B cell (primary cell): ENCODE data around the gene MMAB. TPM values are rescaled to one million over a fixed set of nuclear protein-coding genes. Genes with fewer than 3 reads are reported as not detected.

Experiments used
- ATAC-seq: fragments of 200-7000 bp; cut with Tn5 transposase; one replicate; pipeline ENCODE4 v1.10.0; 2021; ENCODE audit warnings: low read depth, mild to moderate bottlenecking, moderate number of reproducible peaks, moderate library complexity
- CTCF ChIA-PET: fragments of 350-600 bp; sonication (Branson Sonifier 250); formaldehyde crosslinking; loops from one replicate; lab custom pipeline; 2021; ENCODE audit warnings: antibody characterized with exemption, inconsistent platforms; lab: Charles Lee
- POLR2A ChIA-PET: fragments of 350-600 bp; sonication (Branson Sonifier 250); formaldehyde crosslinking; loops from one replicate; lab custom pipeline; 2021; ENCODE audit warnings: antibody characterized with exemption; lab: Charles Lee
- DNase-seq: peaks from one replicate; pipeline ENCODE4 v3.0.0; 2013
- H2AFZ ChIP-seq: 2 replicates; pipeline ENCODE4 v1.6.1; 2012; ENCODE audit warnings: mild to moderate bottlenecking, low read depth, low read length; ENCODE audit not compliant: insufficient read depth, poor library complexity, severe bottlenecking
- H3K27ac ChIP-seq, 2 donors: 1 replicate in 1 of 2; 2 replicates in 1 of 2; pipeline ENCODE4 v1.5.1; 2012 to 2013; ENCODE audit warnings: low read length in 2 of 2, mild to moderate bottlenecking in 2 of 2, moderate library complexity in 1 of 2
- H3K27me3 ChIP-seq, 4 experiments: fragments of 200-600 bp in 1 of 4; sonication (generic) in 1 of 4; replicated peaks in 1 of 4; 1 replicate in 2 of 4; 2 replicates in 2 of 4; pipeline versions ENCODE4 v1.6.1 to v1.7.0; 2013 to 2016; ENCODE audit warnings: low read length in 3 of 4, mild to moderate bottlenecking in 2 of 4, mixed read lengths in 1 of 4, moderate library complexity in 1 of 4; ENCODE audit not compliant: insufficient read depth in 4 of 4, control insufficient read depth in 3 of 4; ENCODE audit errors: control extremely low read depth in 1 of 4
- H3K36me3 ChIP-seq, 2 experiments: replicated peaks in 1 of 2; 1 replicate in 1 of 2; 2 replicates in 1 of 2; pipeline versions ENCODE4 v1.6.1 to v1.7.1; 2013; ENCODE audit warnings: low read length in 1 of 2; ENCODE audit not compliant: insufficient read depth in 2 of 2, control insufficient read depth in 1 of 2; ENCODE audit errors: control extremely low read depth in 1 of 2, extremely low read depth in 1 of 2
- H3K4me1 ChIP-seq, 2 donors: fragments of 200-600 bp in 1 of 2; sonication (generic) in 1 of 2; 1 replicate in 1 of 2; 2 replicates in 1 of 2; pipeline versions ENCODE4 v1.5.1 to v1.6.1; 2013 to 2017; ENCODE audit warnings: low read length in 2 of 2; ENCODE audit not compliant: control insufficient read depth in 2 of 2, insufficient read depth in 2 of 2
- H3K4me2 ChIP-seq: replicated peaks from 2 replicates; pipeline ENCODE3; 2012; ENCODE audit warnings: mild to moderate bottlenecking, low read depth, low read length; ENCODE audit not compliant: poor library complexity, severe bottlenecking
- H3K4me3 ChIP-seq, 5 experiments: fragments of 200-600 bp in 1 of 5; sonication (generic) in 1 of 5; 1 replicate in 3 of 5; 2 replicates in 2 of 5; pipeline versions ENCODE4 v1.5.1 to v1.7.0; 2011 to 2016; ENCODE audit warnings: low read length in 4 of 5, mild to moderate bottlenecking in 4 of 5, low read depth in 2 of 5, control low read depth in 1 of 5, moderate library complexity in 1 of 5; ENCODE audit not compliant: insufficient read depth in 1 of 5; ENCODE audit errors: control extremely low read depth in 1 of 5, extremely low read depth in 1 of 5
- H3K79me2 ChIP-seq: fragments of 200-600 bp; sonication (generic); one replicate; pipeline ENCODE4 v1.6.0; 2016; ENCODE audit warnings: low read length; ENCODE audit not compliant: control insufficient read depth, insufficient read depth
- H3K9ac ChIP-seq: fragments of 200-600 bp; sonication (generic); 2 replicates; pipeline ENCODE4 v1.6.1; 2017; ENCODE audit warnings: mild to moderate bottlenecking, low read length, moderate library complexity
- H3K9me3 ChIP-seq, 3 donors: one replicate each; pipeline versions ENCODE4 v1.6.1 to v1.7.1; 2013; ENCODE audit warnings: low read length in 2 of 3; ENCODE audit not compliant: control insufficient read depth in 2 of 3, insufficient read depth in 1 of 3; ENCODE audit errors: control extremely low read depth in 1 of 3
- H4K20me1 ChIP-seq: 2 replicates; pipeline ENCODE4 v1.6.0; 2012; ENCODE audit warnings: mild to moderate bottlenecking, low read length; ENCODE audit not compliant: insufficient read depth, control insufficient read depth, poor library complexity, severe bottlenecking
- H3K27ac Mint-ChIP-seq: one replicate; pipeline ENCODE4 v1.8.0; 2021; ENCODE audit warnings: mixed read lengths
- H3K27me3 Mint-ChIP-seq: one replicate; pipeline ENCODE4 v1.8.0; 2021; ENCODE audit warnings: mixed read lengths
- H3K4me1 Mint-ChIP-seq: one replicate; pipeline ENCODE4 v1.8.0; 2021; ENCODE audit warnings: mixed read lengths
- H3K4me3 Mint-ChIP-seq: one replicate; pipeline ENCODE4 v1.8.0; 2021; ENCODE audit warnings: mixed read lengths
- H3K9me3 Mint-ChIP-seq: one replicate; pipeline ENCODE4 v1.8.0; 2022; ENCODE audit warnings: mixed read lengths; ENCODE audit not compliant: insufficient read depth
- CTCF ChIP-seq: fragments of 200-600 bp; IDR thresholded peaks from one replicate; pipeline ENCODE4 v1.8.0; 2022; ENCODE audit warnings: antibody characterized with exemption, mild to moderate bottlenecking
- EZH2 ChIP-seq: IDR thresholded peaks from 2 replicates; pipeline ENCODE4 v1.6.1; 2012; ENCODE audit warnings: borderline replicate concordance, low read depth, mild to moderate bottlenecking, moderate library complexity, low read length; ENCODE audit not compliant: insufficient read depth, poor library complexity, severe bottlenecking
- WGBS: methylation state at CpG from one replicate; pipeline ENCODE4 v1.1.5; 2013; ENCODE audit warnings: missing lambda C conversion rate; ENCODE audit not compliant: insufficient coverage; 5-methylcytosine and 5-hydroxymethylcytosine counted together
- intact Hi-C: fragments of 100-400 bp; cut with micrococcal nuclease; formaldehyde crosslinking; loops from one replicate; pipeline ENCODE4 v1.10.0; 2022
- polyA plus RNA-seq: library from polyadenylated mRNA; depleted of rRNA; stranded (reverse); fragments of >200 nt; gene quantifications from 2 replicates; pipeline ENCODE4 v1.2.3, GENCODE V29; 2012
- total RNA-seq, 2 donors: library from RNA; stranded (reverse); fragments of 120-200 nt in 1 of 2; gene quantifications; 1 replicate in 1 of 2; 2 replicates in 1 of 2; pipeline versions ENCODE4 v1.2.3 to v1.2.4, GENCODE V29; 2013 to 2022

Gene MMAB
- total and polyA plus RNA-seq, 2 donors (not counting 1 experiment from before 2014, with no cell fraction given), result 15.0 to 20.5 TPM

- Histone ChIP-seq H3K27ac (no peak overlapping the region), H3K27me3 (no peaks in the 10 kb centered on the region), H3K79me2 (no peaks in the 10 kb centered on the region), H3K4me2 (no peak overlapping the region), H4K20me1 (no peaks in the 10 kb centered on the region), H3K4me1 (no peaks in the 10 kb centered on the region), H2AFZ (no peak overlapping the region), H3K4me3 (no peak overlapping the region), H3K36me3 (peaks cover 0 to 20% of the 10 kb centered on the region in 2 experiments), H3K9ac (no peak overlapping the region), H3K9me3 (no peaks in the 10 kb centered on the region)
- ChIA-PET CTCF (no interaction called here), POLR2A (no interaction called here)
- 97% methylated on average over 15 of the region's 16 CpGs for WGBS
- ATAC-seq (no peak), DNase-seq (no peak)
- H3K27me3 Mint-ChIP-seq, result no peaks in the 10 kb centered on the region
- H3K4me3 Mint-ChIP-seq, result no peak overlapping the region
- H3K27ac Mint-ChIP-seq, result no peak overlapping the region
- no peaks in the 10 kb centered on the region for H3K9me3 Mint-ChIP-seq
- H3K4me1 Mint-ChIP-seq, result no peaks in the 10 kb centered on the region
- TF ChIP-seq EZH2 (no peak), CTCF (no peak)
- intact Hi-C loops, result no loop called here
Measured at GRCh38 chr12:109589691-109590245, 16.5 kb upstream of the MMAB start.

DNA sequence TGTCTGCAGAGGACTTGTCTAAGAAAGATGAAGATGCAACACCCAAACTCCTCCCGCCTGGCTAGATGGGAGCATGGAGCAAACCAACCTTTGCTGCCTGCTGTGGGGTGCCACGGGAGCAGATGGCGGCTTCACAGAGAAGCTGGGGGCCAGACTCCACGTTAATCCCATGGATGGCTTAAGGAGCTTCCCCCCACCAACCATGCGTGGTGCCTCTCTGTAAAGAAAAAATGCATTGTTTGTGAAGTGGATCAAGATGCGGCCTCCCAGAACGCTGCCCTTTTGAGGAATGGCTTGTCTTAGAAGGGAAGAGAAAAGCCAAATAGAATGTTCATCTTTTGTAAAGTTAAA, 15.9 kb upstream of the MMAB start:
- Histone ChIP-seq H3K9ac (no peak overlapping the region), H3K4me3 (no peak overlapping the region), H3K79me2 (no peaks in the 10 kb centered on the region), H4K20me1 (no peaks in the 10 kb centered on the region), H3K27ac (no peak overlapping the region), H2AFZ (no peak overlapping the region), H3K4me2 (no peak overlapping the region), H3K27me3 (no peaks in the 10 kb centered on the region), H3K4me1 (no peaks in the 10 kb centered on the region), H3K9me3 (no peaks in the 10 kb centered on the region), H3K36me3 (peaks cover 0 to 20% of the 10 kb centered on the region in 2 experiments)
- ChIA-PET CTCF (no interaction called here), POLR2A (no interaction called here)
- TF ChIP-seq EZH2 (no peak), CTCF (no peak)
- no peak overlapping the region for H3K4me3 Mint-ChIP-seq
- DNase-seq (no peak), ATAC-seq (no peak)
- no peak overlapping the region for H3K27ac Mint-ChIP-seq
- intact Hi-C loops, result no loop called here
- H3K9me3 Mint-ChIP-seq, result no peaks in the 10 kb centered on the region
- H3K27me3 Mint-ChIP-seq, result no peaks in the 10 kb centered on the region
- 85% methylated on average over 5 of the region's 7 CpGs for WGBS
- H3K4me1 Mint-ChIP-seq, result no peaks in the 10 kb centered on the region
